Measurements from ENCODE around the gene NECAP2.

DNA sequence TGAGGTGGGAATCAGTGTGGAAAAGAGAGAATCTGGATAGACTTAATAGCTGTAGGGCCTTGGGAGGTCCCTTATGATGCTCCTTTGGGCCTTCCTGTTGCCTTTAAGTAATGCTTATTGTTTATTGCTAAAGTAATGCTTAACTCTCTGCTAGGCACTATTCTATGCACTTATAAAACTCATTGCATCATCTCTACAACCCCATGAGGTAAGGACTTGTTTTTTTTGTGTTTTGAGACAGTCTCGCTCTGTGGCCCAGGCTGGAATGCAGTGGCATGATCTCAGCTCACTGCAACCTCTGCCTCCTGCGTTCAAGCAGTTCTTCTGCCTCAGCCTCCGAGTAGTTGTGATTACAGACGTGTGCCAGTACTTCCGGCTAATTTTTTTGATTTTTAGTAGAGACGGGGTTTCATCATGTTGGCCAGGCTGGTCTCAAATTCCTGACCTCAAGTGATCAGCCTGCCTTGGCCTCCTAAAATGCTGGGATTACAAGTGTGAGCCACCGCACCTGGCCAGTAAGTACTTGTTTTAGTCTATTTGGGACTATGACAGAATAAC is 22.3 kb downstream of the NECAP2 start:
- TF ChIP-seq POLR2A (IDR thresholded peaks at IDR 0.05) (no peak), POLR2AphosphoS5 (IDR thresholded peaks at IDR 0.05) (no peak)
- TF ChIP-seq, protein P1, sequence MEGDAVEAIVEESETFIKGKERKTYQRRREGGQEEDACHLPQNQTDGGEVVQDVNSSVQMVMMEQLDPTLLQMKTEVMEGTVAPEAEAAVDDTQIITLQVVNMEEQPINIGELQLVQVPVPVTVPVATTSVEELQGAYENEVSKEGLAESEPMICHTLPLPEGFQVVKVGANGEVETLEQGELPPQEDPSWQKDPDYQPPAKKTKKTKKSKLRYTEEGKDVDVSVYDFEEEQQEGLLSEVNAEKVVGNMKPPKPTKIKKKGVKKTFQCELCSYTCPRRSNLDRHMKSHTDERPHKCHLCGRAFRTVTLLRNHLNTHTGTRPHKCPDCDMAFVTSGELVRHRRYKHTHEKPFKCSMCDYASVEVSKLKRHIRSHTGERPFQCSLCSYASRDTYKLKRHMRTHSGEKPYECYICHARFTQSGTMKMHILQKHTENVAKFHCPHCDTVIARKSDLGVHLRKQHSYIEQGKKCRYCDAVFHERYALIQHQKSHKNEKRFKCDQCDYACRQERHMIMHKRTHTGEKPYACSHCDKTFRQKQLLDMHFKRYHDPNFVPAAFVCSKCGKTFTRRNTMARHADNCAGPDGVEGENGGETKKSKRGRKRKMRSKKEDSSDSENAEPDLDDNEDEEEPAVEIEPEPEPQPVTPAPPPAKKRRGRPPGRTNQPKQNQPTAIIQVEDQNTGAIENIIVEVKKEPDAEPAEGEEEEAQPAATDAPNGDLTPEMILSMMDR (IDR thresholded peaks at IDR 0.05): no peak
